HepG2 (cell line): ENCODE results near the gene DFFA. TPM values are rescaled to one million over a fixed set of nuclear protein-coding genes. Genes with fewer than 3 reads are reported as not detected.

ENCODE experiments used
- CBX5 ChIP-seq: sonication (generic); formaldehyde crosslinking; IDR thresholded peaks from 2 replicates; pipeline ENCODE4 v1.4.0; 2020; ENCODE audit warnings: missing genetic modification reagents, borderline replicate concordance
- FIP1L1 ChIP-seq: fragments of 200-400 bp; formaldehyde crosslinking; IDR thresholded peaks from 2 replicates; pipeline ENCODE4 v1.6.1; 2018; ENCODE audit warnings: low read depth, mild to moderate bottlenecking, low read length, moderate library complexity, borderline replicate concordance; ENCODE audit not compliant: insufficient read depth
- FOSL1 ChIP-seq: sonication (generic); formaldehyde crosslinking; IDR thresholded peaks from 2 replicates; pipeline ENCODE4 v1.9.0; 2021; ENCODE audit warnings: missing genetic modification reagents, borderline replicate concordance
- KDM4B ChIP-seq: sonication (generic); formaldehyde crosslinking; IDR thresholded peaks from 2 replicates; pipeline ENCODE4 v1.4.0; 2020; ENCODE audit warnings: missing genetic modification reagents
- MED1 ChIP-seq: sonication (generic); formaldehyde crosslinking; IDR thresholded peaks from 2 replicates; pipeline ENCODE4 v1.4.0; 2020; ENCODE audit warnings: missing genetic modification reagents
- PAF1 ChIP-seq: IDR thresholded peaks from 2 replicates; pipeline ENCODE4 v1.6.1; 2016; ENCODE audit warnings: missing genetic modification reagents, missing compliant biosample characterization
- PRPF4 ChIP-seq: fragments of 200-400 bp; formaldehyde crosslinking; IDR thresholded peaks from 2 replicates; pipeline ENCODE4 v1.6.1; 2016; ENCODE audit warnings: low read length, low read depth; ENCODE audit not compliant: poor library complexity, severe bottlenecking
- RARG ChIP-seq: sonication (generic); formaldehyde crosslinking; IDR thresholded peaks from 2 replicates; pipeline ENCODE4 v1.4.0; 2020; ENCODE audit warnings: low read depth, mild to moderate bottlenecking, missing genetic modification reagents
- SMARCE1 ChIP-seq: fragments of 450-650 bp; IDR thresholded peaks from 2 replicates; pipeline ENCODE4 v1.6.1; 2017; ENCODE audit warnings: borderline replicate concordance
- SNAPC4 ChIP-seq: sonication (generic); formaldehyde crosslinking; IDR thresholded peaks from 2 replicates; pipeline ENCODE4 v1.4.0; 2020; ENCODE audit warnings: mild to moderate bottlenecking, missing genetic modification reagents
- ZNF207 ChIP-seq: fragments of 450-650 bp; IDR thresholded peaks from 2 replicates; pipeline ENCODE4 v1.6.1; 2016; ENCODE audit warnings: antibody characterized with exemption, borderline replicate concordance
- ZNF468 ChIP-seq: sonication (generic); formaldehyde crosslinking; IDR thresholded peaks from 2 replicates; pipeline ENCODE4 v1.8.0; 2022; ENCODE audit warnings: mild to moderate bottlenecking, moderate library complexity, missing genetic modification reagents
- ZNF615 ChIP-seq: sonication (generic); formaldehyde crosslinking; IDR thresholded peaks from 2 replicates; pipeline ENCODE4 v1.5.0; 2020; ENCODE audit warnings: mild to moderate bottlenecking, missing genetic modification reagents, borderline replicate concordance
- ZNF780A ChIP-seq: sonication (generic); formaldehyde crosslinking; IDR thresholded peaks from 2 replicates; pipeline ENCODE4 v1.8.0; 2022; ENCODE audit warnings: mild to moderate bottlenecking, missing genetic modification reagents, moderate library complexity
- polyA plus RNA-seq, 8 experiments: library from polyadenylated mRNA; depleted of rRNA in 3 of 8; stranded (reverse) in 7 of 8; unstranded in 1 of 8; fragments of >200 nt; fragmentation: Illumina TruSeq in 4 of 8; extraction: Trizol in 4 of 8; gene quantifications; 2 replicates each; pipeline versions ENCODE4 v1.2.1 to v1.2.3, GENCODE V29; 2011 to 2016; ENCODE audit warnings: low read depth in 4 of 8, missing spikeins in 1 of 8, mixed read lengths in 1 of 8; ENCODE audit not compliant: insufficient read depth in 1 of 8
- total RNA-seq, 5 experiments: library from RNA; depleted of rRNA; stranded (reverse); fragments of >200 nt; fragmentation: Illumina TruSeq; extraction: Trizol; gene quantifications; 2 replicates each; pipeline ENCODE4 v1.2.3, GENCODE V29; 2016; ENCODE audit warnings: low read depth in 1 of 5
- TF ChIP-seq, protein P1 (sequence below): sonication (generic); formaldehyde crosslinking; IDR thresholded peaks from 2 replicates; pipeline ENCODE4 v1.4.0; 2020; ENCODE audit warnings: missing genetic modification reagents, mild to moderate bottlenecking, borderline replicate concordance

DFFA gene
- total and polyA plus RNA-seq, 2 of the 13 experiments (the other 11 are each of a cell fraction or from before 2014, with no cell fraction given), result 16.5 to 33.9 TPM

- peak; percentile 66; the same call in 1 of the 2 replicates for TF ChIP-seq ZNF615
- TF ChIP-seq CBX5 (CRISPR knock-in tag), result no peak; the same call in 1 of the 2 replicates
- no peak for TF ChIP-seq FOSL1 (CRISPR knock-in tag)
- TF ChIP-seq ZNF207, result no peak
- TF ChIP-seq RARG (CRISPR knock-in tag), result no peak
- TF ChIP-seq ZNF468 (CRISPR knock-in tag), result 0 out of 2 replicates have a peak, but pooled peaks have one; percentile 77
- TF ChIP-seq SMARCE1, result no peak
- 0 out of 2 replicates have a peak, but pooled peaks have one; percentile 18 for TF ChIP-seq FIP1L1
- TF ChIP-seq ZNF780A (CRISPR knock-in tag), result peak; percentile 98
- TF ChIP-seq PRPF4, result no peak
- TF ChIP-seq KDM4B (CRISPR knock-in tag), result no peak; the same call in 1 of the 2 replicates
- TF ChIP-seq MED1 (CRISPR knock-in tag), result peak; percentile 29; the same call in 1 of the 2 replicates
- no peak for TF ChIP-seq PAF1 (CRISPR knock-in tag)
- peak; percentile 91; the same call in 1 of the 2 replicates for TF ChIP-seq SNAPC4
- TF ChIP-seq, protein P1, sequence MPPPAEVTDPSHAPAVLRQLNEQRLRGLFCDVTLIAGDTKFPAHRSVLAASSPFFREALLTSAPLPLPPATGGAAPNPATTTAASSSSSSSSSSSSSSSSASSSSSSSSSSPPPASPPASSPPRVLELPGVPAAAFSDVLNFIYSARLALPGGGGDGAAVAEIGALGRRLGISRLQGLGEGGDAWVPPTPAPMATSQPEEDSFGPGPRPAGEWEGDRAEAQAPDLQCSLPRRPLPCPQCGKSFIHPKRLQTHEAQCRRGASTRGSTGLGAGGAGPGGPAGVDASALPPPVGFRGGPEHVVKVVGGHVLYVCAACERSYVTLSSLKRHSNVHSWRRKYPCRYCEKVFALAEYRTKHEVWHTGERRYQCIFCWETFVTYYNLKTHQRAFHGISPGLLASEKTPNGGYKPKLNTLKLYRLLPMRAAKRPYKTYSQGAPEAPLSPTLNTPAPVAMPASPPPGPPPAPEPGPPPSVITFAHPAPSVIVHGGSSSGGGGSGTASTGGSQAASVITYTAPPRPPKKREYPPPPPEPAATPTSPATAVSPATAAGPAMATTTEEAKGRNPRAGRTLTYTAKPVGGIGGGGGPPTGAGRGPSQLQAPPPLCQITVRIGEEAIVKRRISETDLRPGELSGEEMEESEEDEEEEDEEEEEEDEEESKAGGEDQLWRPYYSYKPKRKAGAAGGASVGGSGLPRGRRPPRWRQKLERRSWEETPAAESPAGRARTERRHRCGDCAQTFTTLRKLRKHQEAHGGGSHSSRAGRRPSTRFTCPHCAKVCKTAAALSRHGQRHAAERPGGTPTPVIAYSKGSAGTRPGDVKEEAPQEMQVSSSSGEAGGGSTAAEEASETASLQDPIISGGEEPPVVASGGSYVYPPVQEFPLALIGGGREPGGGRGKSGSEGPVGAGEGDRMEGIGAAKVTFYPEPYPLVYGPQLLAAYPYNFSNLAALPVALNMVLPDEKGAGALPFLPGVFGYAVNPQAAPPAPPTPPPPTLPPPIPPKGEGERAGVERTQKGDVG (CRISPR knock-in tag), result peak; percentile 32
Observed at GRCh38 chr1:10430216-10431069, 41.9 kb downstream of the DFFA start, which contains the start of gene CENPS (continued).
